D341Med (cell line): ENCODE data around the gene NCAPD3.
"Not testable (repeated sequence)": the region's sequence is repeated elsewhere in the genome, so short reads cannot be mapped to it uniquely, and the experiment has no call there.

Experiments
- DNase-seq: peaks from one replicate; pipeline ENCODE4 v3.0.0; 2012; ENCODE audit warnings: low spot score

Gene NCAPD3

DNA sequence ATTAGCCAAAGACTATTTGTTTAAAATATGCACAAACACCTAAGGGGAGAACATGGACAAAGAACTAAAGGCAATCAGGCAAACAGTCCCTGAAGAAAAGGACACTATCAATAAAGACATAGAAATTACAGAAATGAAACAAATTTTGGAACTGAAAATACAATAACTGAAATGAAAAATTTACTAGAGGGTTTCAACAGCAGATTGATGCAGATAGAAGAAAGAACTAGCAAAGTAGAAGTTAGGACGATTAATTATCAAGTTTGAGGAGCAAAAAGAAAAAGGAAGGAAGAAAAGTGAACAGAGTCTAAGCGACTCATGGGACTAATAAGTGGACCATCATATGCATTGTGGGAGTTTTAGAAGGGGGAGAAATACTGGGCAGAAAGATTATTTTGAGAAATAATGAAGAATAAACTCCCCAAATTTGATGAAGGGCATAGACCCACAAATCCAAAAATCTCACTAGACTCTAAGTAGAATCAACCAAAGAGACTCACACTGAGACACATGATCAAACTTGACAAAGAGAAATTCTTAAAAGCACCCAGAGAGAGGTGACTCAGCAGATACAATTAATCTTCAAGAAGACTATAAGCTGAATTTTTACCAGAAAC is 92.0 kb downstream of the NCAPD3 start:
- DNase-seq, result no peak

DNA sequence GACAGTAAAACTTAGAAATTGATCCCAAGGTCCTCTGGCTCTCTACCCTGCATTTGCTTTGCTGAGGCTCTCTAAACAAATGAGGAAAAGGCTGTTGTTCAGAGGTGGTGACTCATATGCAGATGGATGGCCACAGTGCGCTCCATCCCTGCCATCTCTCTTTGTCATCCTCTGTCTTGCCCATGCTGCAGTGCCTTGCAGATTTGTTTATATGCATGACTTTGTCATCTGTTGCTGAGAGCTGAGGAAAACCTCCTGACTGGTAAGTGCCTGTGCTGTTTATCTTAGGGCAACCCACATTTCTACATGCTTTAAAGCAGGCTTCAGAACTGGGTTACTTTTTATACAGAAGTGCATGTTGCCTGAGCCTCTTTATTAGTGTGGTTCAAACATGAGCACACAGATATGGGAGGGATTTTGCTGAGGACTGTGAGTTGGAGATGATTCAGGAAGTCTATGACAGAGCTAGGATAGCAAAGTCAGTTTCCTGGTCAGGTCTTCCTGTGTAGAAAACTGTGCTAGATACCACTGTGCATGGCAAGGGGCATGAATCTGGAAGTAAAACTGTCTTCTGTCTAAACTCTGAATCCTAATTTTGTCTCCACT is 97.4 kb downstream of the NCAPD3 start:
- DNase-seq, result no peak

DNA sequence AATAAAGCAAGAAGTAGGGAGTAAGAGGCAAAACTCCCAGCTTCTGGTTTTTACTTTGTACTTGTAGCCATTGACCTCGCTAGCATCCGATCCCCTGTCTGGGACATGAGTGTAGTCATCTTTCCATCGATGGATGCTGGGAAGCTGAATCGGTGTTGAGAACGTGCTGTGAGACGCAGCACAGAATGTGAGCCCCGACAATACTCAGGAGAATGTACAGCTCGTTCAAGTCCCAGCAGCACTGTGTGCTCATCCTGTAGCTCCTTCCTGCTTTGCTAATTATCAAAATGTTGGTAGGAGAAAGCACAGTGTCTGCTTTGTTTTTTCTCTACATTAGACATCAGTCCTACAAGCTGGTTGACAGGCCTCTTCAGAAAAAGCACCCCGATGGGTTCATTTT is 98.3 kb downstream of the NCAPD3 start:
- no peak for DNase-seq

- DNase-seq, result no peak
Measured at GRCh38 chr11:134124660-134125451, 98.9 kb downstream of the NCAPD3 start.

DNA sequence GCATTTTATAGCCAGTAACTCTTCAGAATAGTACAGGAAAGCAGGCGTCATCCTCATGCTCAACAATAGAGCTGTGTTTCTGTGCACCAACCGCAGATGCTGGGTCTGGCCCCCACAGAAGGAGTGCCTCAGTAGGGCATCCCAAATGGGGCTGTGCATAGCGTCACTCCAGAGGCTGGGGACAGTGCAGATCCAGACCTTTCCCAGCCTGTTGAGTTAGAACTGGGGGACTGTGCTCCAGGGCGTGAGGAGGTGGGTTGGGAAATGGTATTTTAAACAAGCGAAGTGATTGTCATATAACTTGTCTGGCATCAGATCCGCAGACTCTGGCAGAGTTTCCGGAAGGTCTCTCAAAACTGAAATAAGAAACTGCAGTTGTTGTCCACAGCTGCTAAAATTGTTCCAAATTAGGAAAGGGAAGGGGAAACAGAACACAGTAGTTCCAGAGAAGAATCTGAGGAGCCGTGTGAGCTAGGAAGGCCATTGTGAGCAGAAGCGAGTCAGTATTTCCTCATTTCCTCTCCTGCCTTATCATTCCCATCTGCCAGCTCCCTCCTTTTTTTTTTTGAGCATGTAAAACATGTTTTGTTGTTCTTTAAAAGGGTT is 102.7 kb downstream of the NCAPD3 start:
- DNase-seq, result no peak

DNA sequence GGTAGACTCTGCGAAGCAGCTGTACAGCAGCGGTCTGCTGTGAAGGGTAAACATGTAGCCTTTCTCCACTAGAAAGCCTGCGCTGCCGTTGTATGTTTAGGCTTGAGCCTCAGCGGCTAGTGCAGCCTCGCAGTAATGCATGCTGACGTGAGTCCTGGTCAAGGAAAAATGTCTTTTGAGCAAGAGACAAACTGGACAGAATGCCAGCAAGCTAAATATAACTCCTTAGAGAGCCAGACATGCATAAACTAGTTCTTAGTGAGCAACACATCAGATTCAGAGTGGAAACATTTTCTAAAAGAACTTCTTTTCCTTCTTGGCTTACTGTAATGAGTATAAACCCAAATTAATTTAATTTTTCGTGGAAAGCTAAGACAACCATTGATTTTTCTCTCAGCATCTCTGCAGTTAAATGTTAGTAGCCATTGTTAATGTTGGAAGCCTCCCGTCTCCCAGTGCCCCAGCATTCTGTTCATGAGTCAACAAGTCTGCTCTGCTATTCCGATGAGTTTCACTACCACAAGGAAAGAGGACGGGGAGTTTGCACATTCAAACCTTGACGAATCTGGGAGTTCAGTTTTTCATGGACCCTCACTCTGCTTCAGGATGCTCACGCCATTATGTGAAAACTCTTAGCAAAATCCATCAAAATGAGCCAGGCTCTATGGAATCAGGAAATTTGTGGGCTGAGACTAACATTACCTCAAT is 103.5 kb downstream of the NCAPD3 start:
- DNase-seq, result no peak

- no peak for DNase-seq
Measured at GRCh38 chr11:134119094-134119493, 104.7 kb downstream of the NCAPD3 start.

GRCh38 chr11:134118006-134118405 is 105.8 kb downstream of the NCAPD3 start:
- no peak for DNase-seq

GRCh38 chr11:134116210-134116609 is 107.6 kb downstream of the NCAPD3 start:
- DNase-seq, result no peak

GRCh38 chr11:134113787-134114186 is 110.0 kb downstream of the NCAPD3 start:
- not testable (repeated sequence) for DNase-seq

DNA sequence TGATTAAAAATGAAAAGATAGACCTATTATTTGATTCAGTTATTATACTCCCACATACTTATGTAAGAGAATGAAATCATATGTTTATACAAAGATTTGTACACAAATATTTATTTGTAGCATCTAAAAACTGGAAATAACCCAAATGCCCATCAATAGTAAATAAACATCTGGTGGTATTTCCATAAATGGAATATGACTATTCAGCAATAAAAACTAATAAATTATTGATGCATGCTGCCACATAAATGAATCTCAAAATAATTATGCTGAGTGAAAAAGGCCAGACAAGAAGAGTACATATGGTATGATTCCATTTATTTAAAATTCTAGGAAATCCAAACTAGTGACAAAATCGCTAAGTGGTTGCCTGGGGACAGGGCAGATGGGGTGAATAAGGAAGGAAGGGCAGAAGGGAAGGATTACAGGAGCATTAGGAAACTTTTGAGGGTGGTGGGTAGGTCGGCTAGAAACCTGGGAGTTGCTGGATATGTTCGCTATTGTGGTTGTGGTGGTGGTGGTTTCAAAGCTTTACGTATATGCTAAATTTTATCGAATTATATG is 113.4 kb downstream of the NCAPD3 start:
- DNase-seq, result no peak
